Fibroblast of skin of left biceps (primary cell): ENCODE measurements around the gene PDCD1LG2.
A peak's percentile ranks its signal among the peaks of the same experiment; 100 is the strongest.

Experiments
- DNase-seq, 2 experiments: peaks; one replicate each; pipeline ENCODE4 v3.0.0-alpha.2; 2013; ENCODE audit warnings: low read depth in 2 of 2

PDCD1LG2 gene

DNA sequence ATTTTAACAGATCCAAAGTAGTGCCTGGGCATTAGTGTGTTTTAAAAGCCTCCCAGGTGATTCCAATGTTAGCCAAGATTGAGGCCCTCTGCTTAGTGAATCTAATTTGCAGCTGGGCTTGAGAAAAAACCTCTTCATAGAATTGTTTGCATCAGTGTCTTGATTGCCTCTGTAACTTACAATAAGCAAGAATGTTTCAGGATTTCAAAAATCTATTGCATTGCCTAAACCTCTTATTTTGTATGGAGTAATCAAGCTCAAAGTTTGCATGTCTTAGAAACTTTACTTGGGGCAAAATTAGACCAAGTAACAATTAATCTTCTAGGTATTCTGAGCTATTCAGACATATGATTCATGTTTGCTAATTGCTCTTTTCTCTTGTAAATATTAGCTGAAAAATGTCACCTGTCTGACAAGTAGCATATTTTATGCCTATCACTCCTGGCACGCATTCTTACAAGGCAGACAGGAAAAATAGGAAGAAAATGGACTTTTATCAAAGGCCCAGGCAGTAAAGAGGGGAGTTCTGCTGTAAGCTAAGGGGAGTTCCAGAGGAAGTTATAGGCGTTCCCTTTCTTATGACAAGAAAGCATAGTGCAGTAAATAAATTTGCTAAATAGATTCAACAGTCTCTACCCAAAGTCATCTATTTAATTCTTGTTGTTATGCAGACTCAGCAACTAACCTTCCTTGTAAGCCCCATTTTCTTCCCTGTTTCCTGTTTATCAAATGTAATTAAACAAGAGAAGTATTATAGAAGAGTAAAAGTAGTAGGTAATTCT is 21.0 kb downstream of the PDCD1LG2 start:
- DNase-seq = no peak

DNA sequence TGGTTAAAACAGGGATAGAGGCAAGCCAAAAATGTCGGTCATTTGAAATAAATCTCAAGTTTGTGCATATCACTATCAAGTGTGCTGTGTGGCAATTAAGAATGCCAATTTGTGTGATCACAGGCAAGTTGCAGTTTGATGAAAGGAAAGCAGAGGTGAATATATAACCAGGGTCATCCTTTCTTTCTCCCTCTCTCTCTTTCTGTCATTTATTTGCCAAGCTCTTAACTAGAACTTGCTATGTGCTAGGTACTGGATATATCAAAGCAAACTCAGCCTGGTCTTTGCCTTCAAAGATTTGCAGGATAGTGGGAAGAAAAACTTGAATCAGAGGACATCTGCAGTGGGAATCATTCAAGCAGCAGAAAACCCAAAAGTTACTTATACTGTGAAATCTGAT is 22.0 kb downstream of the PDCD1LG2 start:
- DNase-seq = no peak

- no peak for DNase-seq
These were observed 22.5 kb downstream of the PDCD1LG2 start for GRCh38 chr9:5532790-5533189.

- DNase-seq = no peak
These were observed 26.4 kb downstream of the PDCD1LG2 start for GRCh38 chr9:5536684-5537083.

GRCh38 chr9:5543875-5544702 is 33.8 kb downstream of the PDCD1LG2 start:
- no peak for DNase-seq

GRCh38 chr9:5549658-5550650 is 39.6 kb downstream of the PDCD1LG2 start:
- DNase-seq = no peak

DNA sequence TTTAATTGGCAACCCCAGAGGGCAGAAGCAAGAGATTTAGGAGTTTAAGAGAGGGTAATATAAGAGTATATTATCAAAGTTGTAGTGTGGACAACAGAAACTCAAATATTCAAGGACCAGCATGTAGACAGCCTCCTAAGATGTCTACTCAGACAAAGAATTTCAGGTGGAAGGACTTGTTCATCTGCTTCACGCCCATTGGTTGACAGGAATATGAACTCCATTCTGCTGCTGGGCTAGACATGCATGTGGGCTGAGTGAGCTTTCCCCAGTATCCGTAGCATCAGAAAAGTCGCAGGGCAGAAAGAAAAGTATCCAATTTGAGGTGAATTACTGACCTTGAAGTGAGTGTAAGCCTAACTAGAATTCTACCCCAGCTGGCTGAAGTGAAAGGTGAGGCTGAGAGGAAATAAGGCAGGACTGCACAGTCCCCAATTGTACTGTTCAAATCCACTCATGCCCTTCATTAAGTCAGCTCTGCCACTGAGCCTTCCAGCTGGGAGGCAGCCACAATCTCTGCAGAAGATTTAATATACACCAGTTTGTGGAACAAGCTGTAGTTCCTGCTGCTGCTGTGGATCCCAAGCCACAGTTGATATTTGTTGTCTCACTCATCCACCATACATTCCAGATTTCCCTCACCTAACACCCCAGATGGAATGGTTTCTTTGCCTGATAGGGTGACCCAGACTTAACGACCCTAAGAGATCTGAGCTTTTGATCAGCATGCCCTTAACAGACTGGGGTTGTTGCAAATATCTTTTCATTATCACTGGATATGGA is 41.2 kb downstream of the PDCD1LG2 start:
- DNase-seq = no peak

GRCh38 chr9:5552301-5552700 is 42.0 kb downstream of the PDCD1LG2 start:
- DNase-seq = no peak

DNA sequence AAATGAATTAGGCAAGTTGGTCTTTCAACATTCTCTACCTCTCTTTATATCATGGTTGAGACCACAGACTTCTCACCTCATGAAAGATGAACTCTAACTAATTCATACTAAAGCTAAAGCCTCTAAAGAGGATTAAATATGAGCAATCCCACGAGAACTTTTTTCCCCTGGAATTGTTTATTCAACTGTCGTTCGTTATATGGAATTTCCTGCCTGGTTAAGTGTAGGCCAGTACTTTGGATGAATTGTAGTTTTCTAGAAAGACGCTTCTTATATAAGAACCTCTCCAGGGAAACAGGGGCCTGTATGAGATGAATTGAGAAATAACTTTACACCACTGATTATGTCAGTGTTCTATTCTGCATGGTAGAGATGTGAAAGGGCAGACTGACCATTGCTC is 42.9 kb downstream of the PDCD1LG2 start:
- DNase-seq = peak; percentile 70 to 74

- no peak for DNase-seq
These were observed 43.9 kb downstream of the PDCD1LG2 start for GRCh38 chr9:5554254-5554653.

DNA sequence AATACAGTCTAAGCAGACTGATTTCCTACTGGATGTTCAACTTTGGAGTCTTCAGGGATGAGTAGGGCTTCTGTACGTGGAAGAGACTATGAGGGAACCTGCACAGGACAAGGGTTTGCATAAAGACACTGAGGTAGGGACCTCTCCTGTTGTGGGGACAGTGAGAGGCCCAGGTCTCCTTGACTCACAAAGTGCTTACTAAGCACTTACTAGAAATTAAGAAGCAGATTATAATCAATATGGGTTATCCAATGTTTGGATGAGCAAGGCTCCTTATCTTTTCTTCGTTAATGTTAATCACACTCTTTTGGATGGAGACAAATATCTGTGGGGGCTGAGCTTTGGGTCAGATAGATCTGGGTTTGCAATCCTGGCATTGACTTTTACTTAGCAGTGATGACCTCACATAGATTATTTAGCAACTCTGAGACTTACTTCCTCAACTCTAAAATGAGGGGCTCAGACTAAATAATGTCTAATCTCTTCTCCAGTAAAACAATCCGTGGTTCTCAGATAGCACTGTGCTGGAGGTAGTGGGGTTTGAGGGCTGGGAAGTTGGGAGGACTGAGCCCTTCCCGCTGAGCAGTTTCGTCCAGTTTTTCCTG is 45.9 kb downstream of the PDCD1LG2 start:
- DNase-seq = no peak

- DNase-seq = peak; percentile 78 to 82
These were observed 47.6 kb downstream of the PDCD1LG2 start for GRCh38 chr9:5557606-5558587.

DNA sequence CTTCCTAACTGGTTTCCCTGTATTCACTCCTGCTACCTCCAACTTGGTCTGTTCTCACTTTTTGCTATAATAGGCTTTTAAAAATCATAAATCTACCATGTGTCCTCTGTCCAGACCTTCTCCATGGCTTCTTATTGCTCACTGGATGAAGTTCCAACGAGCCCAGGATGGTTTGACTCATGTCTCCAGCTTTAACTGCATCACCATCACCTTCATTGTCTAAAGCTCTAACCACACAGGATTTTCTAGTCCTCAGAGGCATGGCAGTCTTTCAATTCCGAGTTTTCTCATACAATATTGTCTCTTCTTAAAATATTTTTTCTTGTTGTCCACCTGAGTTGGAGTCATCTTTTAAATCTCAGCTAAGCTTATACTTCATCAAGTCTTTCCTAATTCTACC is 49.3 kb downstream of the PDCD1LG2 start:
- no peak for DNase-seq

DNA sequence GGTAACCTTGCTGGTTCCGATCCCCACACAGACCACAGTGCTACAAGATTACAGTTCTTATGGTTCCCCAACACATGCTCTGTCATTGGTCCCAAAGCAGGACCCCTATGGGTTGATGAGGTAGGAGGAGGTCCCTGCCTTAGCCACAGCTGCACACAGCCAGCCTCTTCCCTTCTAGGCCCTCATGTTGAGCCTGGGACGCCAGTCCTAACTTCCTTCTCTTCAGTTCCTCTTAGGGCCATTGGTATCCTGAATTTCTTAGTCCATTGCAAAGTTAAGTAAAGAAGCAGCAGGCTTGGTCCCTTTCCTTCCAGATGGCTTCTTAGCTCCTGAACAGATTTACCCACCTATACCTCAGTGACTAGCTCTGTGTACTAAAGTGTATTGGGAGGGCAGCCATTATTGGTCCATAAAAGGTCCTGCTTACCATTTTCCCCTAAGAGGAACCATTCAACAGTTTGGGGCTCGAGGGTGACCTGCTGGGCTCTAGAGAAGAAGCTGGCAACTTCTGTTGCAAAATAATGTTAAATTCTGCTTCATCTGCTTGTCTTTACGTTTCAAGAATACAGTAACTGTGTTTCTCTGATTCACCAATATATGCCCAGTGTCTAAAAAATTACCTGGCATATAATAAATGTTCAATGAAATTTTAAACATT is 50.2 kb downstream of the PDCD1LG2 start:
- no peak for DNase-seq

GRCh38 chr9:5561828-5562488 is 51.6 kb downstream of the PDCD1LG2 start:
- DNase-seq = no peak

DNA sequence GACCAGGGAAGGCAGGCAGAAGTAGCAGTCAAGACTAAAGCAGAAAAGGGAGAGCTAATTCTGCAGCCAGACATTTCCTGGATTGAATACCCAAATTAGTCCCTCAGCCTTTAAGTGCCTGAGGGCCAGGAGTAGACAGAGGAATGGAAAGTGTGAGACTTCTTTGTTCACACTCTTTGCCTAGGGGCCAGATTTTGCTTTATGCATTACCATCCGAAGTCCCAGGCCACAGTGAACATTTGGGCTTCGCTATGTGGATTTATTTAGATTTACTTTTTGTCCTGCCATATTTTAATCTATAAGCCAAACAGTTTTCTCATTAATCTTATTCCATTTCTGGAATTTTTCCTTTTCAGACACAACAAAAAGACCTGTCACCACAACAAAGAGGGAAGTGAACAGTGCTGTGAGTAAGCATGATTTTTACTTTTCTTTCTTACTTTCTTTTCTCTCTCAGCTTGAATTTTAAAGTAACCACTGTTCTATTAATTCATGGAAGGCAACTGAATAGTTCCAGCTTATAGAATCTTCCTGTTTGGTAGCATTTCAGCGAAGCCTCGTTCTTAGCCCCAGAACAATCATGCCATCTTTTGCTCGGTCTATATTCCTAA is 52.6 kb downstream of the PDCD1LG2 start:
- no peak for DNase-seq

DNA sequence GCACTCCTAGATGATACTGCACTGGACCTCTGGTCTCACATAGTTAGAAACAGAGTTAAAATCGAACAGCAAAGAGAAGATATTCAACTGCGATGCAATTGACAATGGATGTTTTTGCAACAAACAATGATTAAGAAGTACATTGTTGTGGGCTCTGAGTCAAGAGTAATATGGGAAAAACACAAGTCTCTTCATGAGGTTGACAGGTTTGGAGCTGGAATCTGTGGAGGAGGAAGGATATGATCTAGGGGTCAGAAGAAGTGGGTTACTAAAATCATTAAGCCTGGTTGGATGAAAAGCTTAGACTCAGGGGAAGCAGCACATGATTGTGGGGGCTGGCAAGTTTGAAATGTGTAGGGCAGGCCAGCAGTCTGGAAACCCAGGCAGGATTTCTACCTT is 53.1 kb downstream of the PDCD1LG2 start:
- no peak for DNase-seq

DNA sequence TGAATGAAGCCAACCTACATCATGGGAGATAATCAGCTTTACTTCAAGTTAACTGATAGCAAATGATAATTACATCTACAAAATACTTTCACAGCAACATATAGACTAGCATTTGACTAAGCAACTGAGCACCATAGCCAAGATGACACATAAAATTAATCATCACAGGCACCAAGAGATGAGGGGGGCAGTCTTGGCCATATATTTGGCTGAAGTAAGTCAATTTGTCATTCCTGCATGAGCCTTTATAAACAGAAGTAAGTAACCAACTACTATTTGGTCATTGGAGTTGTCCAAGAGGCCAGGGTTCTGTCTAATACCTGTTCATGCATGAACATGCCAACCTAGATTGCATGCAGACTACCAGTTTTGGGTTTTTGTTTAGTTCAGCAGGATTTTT is 53.6 kb downstream of the PDCD1LG2 start:
- no peak for DNase-seq
